Hepatocyte (in vitro differentiated cells): ENCODE measurements around the gene ADIPOR2. TPM values are rescaled to one million over a fixed set of nuclear protein-coding genes. Genes with fewer than 3 reads are reported as not detected.

Experiments
- DNase-seq: peaks from one replicate; pipeline ENCODE4 v3.0.0-alpha.2; 2016; ENCODE audit warnings: low spot score
- H2AFZ ChIP-seq: fragments of 200-600 bp; sonication (generic); 2 replicates; pipeline ENCODE4 v1.6.0; 2016; ENCODE audit warnings: antibody characterized with exemption, mild to moderate bottlenecking
- H3K27ac ChIP-seq: fragments of 200-600 bp; sonication (generic); 2 replicates; pipeline ENCODE4 v1.5.1; 2016; ENCODE audit warnings: mild to moderate bottlenecking
- H3K27me3 ChIP-seq: fragments of 200-600 bp; sonication (generic); 2 replicates; pipeline ENCODE4 v1.6.1; 2016
- H3K36me3 ChIP-seq: fragments of 200-600 bp; sonication (generic); replicated peaks from 2 replicates; pipeline ENCODE4 v1.5.1; 2016; ENCODE audit warnings: low read depth; ENCODE audit not compliant: insufficient read depth
- H3K4me1 ChIP-seq: fragments of 200-600 bp; sonication (generic); 2 replicates; pipeline ENCODE4 v1.5.1; 2016; ENCODE audit warnings: mild to moderate bottlenecking, moderate library complexity; ENCODE audit not compliant: insufficient read depth
- H3K4me2 ChIP-seq: fragments of 200-600 bp; sonication (generic); 2 replicates; pipeline ENCODE4 v1.6.0; 2016
- H3K4me3 ChIP-seq: fragments of 200-600 bp; sonication (generic); 2 replicates; pipeline ENCODE4 v1.5.1; 2016; ENCODE audit warnings: mild to moderate bottlenecking
- H3K79me2 ChIP-seq: fragments of 200-600 bp; sonication (generic); 2 replicates; pipeline ENCODE4 v1.6.0; 2017; ENCODE audit warnings: mild to moderate bottlenecking
- H3K9me2 ChIP-seq: fragments of 200-600 bp; sonication (generic); replicated peaks from 2 replicates; pipeline ENCODE4 v1.6.0; 2017; ENCODE audit warnings: mild to moderate bottlenecking; ENCODE audit not compliant: insufficient read depth
- H3K9me3 ChIP-seq: fragments of 200-600 bp; sonication (generic); 2 replicates; pipeline ENCODE4 v1.5.1; 2016; ENCODE audit warnings: low read depth, mild to moderate bottlenecking
- H4K20me1 ChIP-seq: fragments of 200-600 bp; sonication (generic); 2 replicates; pipeline ENCODE4 v1.6.0; 2016; ENCODE audit warnings: mild to moderate bottlenecking; ENCODE audit not compliant: insufficient read depth, poor library complexity, severe bottlenecking
- EZH2 ChIP-seq: fragments of 200-600 bp; sonication (generic); IDR thresholded peaks from 2 replicates; pipeline ENCODE4 v1.6.1; 2016; ENCODE audit warnings: antibody characterized with exemption, mild to moderate bottlenecking, borderline replicate concordance
- EZH2phosphoT487 ChIP-seq: fragments of 200-600 bp; sonication (generic); IDR thresholded peaks from one replicate; pipeline ENCODE4 v1.6.1; 2018; ENCODE audit warnings: antibody characterized with exemption, mild to moderate bottlenecking, low read depth, moderate library complexity; ENCODE audit not compliant: unreplicated experiment, severe bottlenecking
- WGBS: methylation state at CpG from one replicate; pipeline ENCODE4 v1.1.6; 2016; ENCODE audit warnings: low lambda C conversion rate; ENCODE audit errors: missing lambda C conversion rate; 5-methylcytosine and 5-hydroxymethylcytosine counted together
- polyA plus RNA-seq: library from polyadenylated mRNA; unstranded; fragments of >200 nt; fragmentation: Nextera tagmentation; extraction: Ambion mirVana; gene quantifications from 2 replicates; pipeline ENCODE4 v1.2.1, GENCODE V29; 2016
- total RNA-seq: library from RNA; depleted of rRNA; stranded (reverse); fragments of >200 nt; gene quantifications from 2 replicates; pipeline ENCODE4 v1.2.3, GENCODE V29; 2014
- TF ChIP-seq, protein P1 (sequence below): fragments of 200-600 bp; sonication (generic); IDR thresholded peaks from 2 replicates; pipeline ENCODE4 v1.5.1; 2016; ENCODE audit warnings: antibody characterized with exemption, mild to moderate bottlenecking; ENCODE audit not compliant: poor library complexity

The ADIPOR2 gene
- total and polyA plus RNA-seq, 2 experiments from 2014 or later = 10.4 to 47.3 TPM

GRCh38 chr12:1827826-1828805 is 137.2 kb downstream of the ADIPOR2 start:
- H3K9me2 ChIP-seq = no peaks in the 10 kb centered on the region
- no peaks in the 10 kb centered on the region for H3K4me1 ChIP-seq
- no peak for TF ChIP-seq EZH2
- TF ChIP-seq, protein P1, sequence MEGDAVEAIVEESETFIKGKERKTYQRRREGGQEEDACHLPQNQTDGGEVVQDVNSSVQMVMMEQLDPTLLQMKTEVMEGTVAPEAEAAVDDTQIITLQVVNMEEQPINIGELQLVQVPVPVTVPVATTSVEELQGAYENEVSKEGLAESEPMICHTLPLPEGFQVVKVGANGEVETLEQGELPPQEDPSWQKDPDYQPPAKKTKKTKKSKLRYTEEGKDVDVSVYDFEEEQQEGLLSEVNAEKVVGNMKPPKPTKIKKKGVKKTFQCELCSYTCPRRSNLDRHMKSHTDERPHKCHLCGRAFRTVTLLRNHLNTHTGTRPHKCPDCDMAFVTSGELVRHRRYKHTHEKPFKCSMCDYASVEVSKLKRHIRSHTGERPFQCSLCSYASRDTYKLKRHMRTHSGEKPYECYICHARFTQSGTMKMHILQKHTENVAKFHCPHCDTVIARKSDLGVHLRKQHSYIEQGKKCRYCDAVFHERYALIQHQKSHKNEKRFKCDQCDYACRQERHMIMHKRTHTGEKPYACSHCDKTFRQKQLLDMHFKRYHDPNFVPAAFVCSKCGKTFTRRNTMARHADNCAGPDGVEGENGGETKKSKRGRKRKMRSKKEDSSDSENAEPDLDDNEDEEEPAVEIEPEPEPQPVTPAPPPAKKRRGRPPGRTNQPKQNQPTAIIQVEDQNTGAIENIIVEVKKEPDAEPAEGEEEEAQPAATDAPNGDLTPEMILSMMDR = no peak
- TF ChIP-seq EZH2phosphoT487 = no peak
- H3K4me2 ChIP-seq = no peak overlapping the region
- no peak overlapping the region for H2AFZ ChIP-seq
- no peaks in the 10 kb centered on the region for H4K20me1 ChIP-seq
- DNase-seq = no peak
- WGBS = 90% methylated on average over 36 of the region's 38 CpGs
- no peak overlapping the region for H3K4me3 ChIP-seq
- H3K27ac ChIP-seq = no peak overlapping the region
- no peaks in the 10 kb centered on the region for H3K79me2 ChIP-seq
- H3K27me3 ChIP-seq = peaks cover 2% of the 10 kb centered on the region
- no peaks in the 10 kb centered on the region for H3K9me3 ChIP-seq
- H3K36me3 ChIP-seq = no peaks in the 10 kb centered on the region

GRCh38 chr12:1828856-1829255 is 138.0 kb downstream of the ADIPOR2 start:
- WGBS = 74% methylated on average over 16 of the region's 16 CpGs
- no peaks in the 10 kb centered on the region for H3K36me3 ChIP-seq
- no peak overlapping the region for H3K27ac ChIP-seq
- no peak overlapping the region for H3K4me2 ChIP-seq
- no peaks in the 10 kb centered on the region for H3K4me1 ChIP-seq
- H3K27me3 ChIP-seq = no peaks in the 10 kb centered on the region
- no peak for TF ChIP-seq EZH2phosphoT487
- TF ChIP-seq, protein P1 = no peak
- TF ChIP-seq EZH2 = no peak
- no peaks in the 10 kb centered on the region for H3K9me2 ChIP-seq
- no peak for DNase-seq
- H3K4me3 ChIP-seq = no peak overlapping the region
- no peaks in the 10 kb centered on the region for H4K20me1 ChIP-seq
- no peak overlapping the region for H2AFZ ChIP-seq
- H3K79me2 ChIP-seq = no peaks in the 10 kb centered on the region
- H3K9me3 ChIP-seq = no peaks in the 10 kb centered on the region

DNA sequence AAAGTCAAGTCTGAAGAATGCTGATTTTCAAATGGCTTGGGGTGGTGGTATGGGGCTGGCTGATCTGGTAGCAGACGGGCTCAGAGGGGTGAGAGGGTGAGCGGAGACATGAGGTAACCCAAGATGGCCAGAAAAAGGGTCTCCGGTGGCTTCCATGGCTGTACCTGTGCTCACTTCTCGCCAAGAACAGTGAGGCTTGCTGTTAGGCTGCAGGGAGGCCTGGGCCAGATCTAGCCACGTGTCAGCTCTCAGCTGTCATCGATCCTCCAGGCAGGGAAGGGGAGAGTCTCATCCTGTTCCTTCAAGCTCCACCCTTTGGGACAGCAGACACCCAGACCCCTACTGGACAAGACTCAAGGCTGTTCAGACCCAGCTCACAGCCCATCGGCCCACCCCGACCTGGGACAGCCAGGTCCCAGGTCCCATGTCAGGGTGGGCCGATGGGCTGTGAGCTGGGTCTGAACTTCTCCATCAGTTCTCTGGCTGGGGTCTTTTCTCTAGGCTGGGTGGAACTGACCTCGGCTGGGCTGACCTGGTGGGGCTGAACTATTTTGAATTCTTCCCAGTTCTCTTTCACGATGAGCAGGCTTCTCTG is 138.5 kb downstream of the ADIPOR2 start:
- Histone ChIP-seq H3K9me2 (no peaks in the 10 kb centered on the region), H3K27me3 (no peaks in the 10 kb centered on the region), H3K4me1 (no peaks in the 10 kb centered on the region), H4K20me1 (no peaks in the 10 kb centered on the region), H3K4me3 (no peak overlapping the region), H3K79me2 (no peaks in the 10 kb centered on the region), H3K27ac (no peak overlapping the region), H3K4me2 (no peak overlapping the region), H2AFZ (no peak overlapping the region), H3K9me3 (no peaks in the 10 kb centered on the region), H3K36me3 (no peaks in the 10 kb centered on the region)
- TF ChIP-seq, protein P1 = no peak
- TF ChIP-seq EZH2phosphoT487 (no peak), EZH2 (no peak)
- no peak for DNase-seq
- WGBS = 90% methylated on average over 11 of the region's 11 CpGs
